Measurements from ENCODE around the gene KY.

Gene KY

DNA sequence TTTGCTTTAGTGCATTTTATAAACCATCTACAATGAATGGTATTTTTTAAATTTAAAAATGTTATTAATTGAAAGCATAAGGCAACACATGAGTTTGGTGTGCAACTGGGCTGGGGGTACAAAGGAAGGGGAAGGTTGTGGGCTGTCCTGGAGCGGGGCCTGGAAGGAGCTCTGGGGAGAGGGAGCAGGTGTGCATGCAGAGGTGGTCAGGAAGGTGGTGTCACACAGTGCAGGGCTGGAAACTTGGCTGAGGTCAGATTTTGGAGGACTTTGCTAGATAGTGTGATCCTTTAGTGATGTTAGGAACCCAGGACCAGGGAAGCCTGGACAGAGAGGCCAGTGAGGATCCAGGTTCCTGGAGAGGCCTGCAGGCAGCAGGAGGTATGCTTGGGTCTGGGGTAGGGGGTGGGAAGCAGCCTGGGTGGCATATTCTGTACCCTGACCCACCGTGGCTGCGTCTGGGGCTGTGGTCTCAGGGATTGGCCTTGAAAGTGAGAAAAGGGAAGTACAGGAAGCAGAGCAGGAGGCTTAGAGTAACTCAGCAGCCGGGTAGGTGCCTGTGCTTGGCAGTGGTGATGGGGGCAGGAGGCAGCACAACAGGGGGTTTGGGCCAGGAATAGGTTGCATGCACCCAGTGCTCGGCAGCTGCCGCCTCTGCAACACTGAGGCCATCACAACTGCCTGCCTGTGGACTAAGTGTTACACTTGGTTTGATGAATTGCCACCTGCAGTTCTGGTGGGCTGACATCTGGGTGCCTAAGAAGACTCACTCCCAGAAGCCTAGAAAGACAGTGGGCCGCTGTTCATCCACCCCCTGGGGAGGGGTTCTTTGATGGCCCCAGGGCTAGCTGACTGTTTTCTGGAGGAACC, 33.0 kb downstream of the KY start:
- no peak for DNase-seq

DNA sequence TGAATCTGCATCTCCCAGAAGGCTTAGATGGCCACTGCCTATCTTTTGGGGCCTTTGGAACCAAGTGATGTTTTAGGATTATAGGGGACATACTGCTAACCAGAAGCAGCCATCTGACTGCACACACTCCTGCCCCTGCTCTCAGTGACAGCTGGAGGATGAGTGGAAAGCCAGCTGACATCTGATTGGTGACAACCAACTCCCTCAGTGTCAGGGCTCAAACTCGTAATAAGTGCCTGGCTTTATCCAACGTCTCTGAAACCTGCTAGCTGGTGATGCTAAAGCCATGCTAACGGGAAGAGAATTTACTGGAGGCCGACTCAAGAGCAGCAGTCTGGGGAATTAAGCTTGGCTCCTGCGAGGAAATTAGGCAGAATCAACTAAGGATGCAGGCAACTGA, 35.1 kb downstream of the KY start:
- no peak for DNase-seq

DNA sequence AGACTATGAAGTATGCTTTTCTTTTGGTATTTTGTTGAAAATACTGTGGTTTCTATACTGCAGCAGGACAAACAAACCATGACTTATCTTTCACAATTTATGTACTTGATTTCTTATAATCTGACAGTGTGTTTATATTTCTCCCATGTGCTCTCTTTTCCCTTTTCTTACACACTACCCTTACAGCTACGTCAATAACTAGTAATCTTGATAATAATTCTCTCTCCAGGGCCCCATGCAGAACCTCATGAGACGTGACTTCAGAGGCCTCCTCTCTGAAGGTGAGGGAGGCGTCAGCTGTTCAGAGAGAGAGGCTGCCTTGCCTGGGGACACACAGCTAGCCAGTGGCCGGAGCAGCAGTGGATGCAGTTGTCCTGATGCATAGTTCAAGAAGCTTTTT, 35.9 kb downstream of the KY start:
- no peak for DNase-seq

DNA sequence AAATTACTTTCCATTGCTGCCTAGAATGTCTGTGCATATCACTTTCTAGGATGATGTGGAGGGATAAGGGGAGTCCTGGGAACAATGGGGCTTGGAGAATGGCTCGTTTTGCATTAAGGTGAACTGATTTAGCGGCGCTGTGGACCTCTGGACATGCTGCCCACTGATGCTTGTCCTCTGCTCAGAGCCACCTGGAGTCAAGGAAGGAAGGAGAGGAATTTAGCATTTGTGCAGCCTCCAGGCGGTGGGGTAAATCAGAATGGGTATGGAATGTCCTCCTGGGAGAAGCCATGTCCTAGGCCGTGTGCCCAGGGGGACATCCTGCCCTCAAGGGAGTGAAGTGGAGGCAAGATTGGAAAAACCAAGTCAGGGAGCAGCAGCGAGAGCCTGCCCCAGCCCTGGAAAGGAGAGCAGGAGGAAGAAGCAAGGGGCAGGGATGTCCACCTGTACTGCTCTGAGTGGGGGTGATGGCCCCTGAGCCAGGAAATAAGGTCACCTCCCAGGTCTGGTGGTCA, 37.8 kb downstream of the KY start:
- no peak for DNase-seq

DNA sequence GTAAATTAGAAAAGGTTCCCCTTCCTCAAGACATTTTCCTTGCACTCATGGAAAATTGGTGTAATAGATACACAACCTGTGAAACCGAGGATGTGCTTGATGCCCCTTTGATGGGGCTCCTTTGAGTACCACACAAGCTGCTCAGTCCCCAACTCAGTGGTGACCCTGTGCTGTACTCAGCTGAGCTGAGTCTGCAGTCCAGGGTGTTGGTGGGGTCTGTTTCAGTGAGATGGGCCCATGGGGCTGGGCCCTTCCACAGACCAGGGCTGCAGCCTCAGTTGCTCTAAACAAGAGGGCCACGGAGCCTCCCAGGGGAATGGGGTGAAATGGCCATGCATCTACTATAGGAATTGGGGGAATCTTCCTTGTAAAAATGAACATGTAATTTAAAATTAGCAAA, 39.3 kb downstream of the KY start:
- no peak for DNase-seq

DNA sequence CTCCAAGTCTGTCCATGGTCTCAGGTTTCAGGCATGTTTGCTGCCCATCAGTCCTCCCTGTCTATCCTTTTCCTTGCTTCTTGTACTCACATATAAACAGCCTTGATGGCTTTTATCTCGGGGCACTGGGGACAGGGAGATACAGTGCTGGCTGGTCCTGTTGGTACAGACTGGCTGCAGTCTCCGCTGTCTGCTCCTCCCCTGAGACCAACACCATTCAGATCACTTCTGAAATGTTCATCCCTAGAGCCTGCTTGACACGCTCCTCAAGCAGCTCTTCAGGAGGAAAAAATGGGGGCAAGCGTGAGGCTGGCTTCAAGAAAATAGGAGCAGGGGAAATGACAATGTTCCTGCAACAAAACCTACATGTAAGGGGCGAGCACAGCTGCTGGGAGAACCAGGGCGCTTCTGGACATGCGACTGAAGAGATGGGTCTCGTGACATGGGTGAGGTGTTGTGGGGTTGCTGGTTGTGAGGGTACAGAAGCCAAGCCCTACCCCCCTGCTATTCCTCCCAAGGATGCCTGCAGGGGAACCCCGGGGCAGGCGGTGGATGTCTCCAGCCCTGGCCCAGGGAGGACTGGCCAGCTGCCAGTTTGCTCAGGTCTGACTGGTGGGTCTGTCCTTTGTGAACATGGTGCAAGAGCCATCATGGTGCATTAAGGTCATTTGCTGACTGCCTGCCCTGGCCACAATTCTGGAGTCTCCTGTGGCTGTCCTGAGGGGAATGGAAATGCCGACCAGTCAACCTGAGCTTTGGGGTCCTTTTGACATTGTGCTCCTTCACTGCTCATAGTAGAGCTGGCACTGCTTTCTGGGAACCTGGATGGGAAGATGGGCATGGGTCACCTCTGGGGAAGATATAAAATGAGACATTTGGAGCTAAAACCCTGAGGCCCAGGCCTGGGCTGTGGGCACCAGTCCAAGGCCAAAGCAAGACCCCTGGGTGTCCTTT, 40.1 kb downstream of the KY start:
- no peak for DNase-seq

- no peak for DNase-seq
These were observed 40.9 kb downstream of the KY start for GRCh38 chr3:134609821-134610431.

- no peak for DNase-seq
These were observed 41.9 kb downstream of the KY start for GRCh38 chr3:134608771-134609435.

- DNase-seq = no peak
These were observed 42.6 kb downstream of the KY start for GRCh38 chr3:134608023-134608770.

DNA sequence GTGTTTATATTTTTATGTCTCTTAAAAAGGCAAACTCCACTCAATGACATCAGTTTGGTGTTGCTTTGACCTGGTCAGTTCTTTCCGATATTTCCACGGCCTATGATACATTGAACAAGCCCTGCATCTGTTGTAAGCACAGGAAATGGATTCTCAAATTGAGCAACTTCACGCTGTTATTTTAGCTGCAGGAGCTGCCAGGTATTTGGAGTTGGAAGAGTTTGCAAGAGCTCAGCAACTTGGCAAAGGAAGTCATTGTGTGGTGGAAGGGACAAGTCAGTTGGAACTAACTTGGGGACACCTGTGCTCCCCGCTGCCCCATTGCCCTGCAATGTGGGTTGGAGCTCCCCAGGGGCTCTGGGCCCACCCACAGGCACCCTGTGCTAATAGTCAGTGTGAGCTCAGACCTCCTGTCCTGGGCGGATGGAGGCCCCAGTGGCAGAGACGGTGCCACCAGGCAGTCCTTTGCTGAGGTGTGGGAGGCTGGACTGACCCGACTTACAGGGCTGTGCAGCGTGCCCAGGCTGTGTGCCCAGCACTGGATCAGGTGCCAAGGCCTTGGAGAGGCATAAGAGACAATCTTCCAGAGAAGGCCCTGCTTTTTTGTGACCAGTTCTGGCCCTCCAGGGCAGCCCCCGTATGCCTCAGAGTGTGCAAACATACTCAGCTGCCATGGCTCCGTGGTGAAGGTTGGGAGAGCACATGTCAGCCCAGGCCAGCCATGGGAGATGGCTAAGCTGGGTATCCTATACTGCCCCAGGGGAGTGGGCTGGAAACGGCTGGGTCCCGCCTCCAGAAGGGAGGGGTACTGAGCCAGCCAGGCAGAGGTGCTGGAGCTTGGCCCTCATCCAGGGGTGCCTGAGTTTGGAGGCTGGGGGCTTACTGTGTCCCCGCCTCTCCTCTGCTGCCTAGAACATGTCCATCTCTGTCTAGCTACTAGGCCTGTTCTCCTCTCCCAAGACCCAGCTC, 43.5 kb downstream of the KY start:
- no peak for DNase-seq

- no peak for DNase-seq
These were observed 44.5 kb downstream of the KY start for GRCh38 chr3:134606033-134607025.

DNA sequence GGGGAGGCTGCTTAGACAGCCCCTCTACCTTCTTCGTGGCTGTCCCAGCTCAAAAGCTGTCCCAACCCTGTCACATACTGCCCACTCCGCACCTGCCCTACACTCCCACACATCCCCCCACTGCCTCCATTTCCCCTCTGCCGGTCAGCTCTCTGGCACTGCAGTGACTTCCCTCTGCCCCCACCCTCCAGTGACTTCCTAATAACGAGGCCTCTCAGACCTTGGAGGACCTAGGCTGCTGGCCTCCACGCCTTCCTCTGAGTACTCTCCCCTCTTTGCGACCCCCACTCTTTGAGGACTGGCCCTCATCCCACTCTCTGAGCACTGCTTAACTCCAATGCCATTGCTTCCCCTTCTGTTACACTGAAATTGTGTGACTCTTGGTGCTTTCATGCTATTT, 45.3 kb downstream of the KY start:
- DNase-seq = no peak

GRCh38 chr3:134603956-134604355, 46.9 kb downstream of the KY start:
- no peak for DNase-seq

DNA sequence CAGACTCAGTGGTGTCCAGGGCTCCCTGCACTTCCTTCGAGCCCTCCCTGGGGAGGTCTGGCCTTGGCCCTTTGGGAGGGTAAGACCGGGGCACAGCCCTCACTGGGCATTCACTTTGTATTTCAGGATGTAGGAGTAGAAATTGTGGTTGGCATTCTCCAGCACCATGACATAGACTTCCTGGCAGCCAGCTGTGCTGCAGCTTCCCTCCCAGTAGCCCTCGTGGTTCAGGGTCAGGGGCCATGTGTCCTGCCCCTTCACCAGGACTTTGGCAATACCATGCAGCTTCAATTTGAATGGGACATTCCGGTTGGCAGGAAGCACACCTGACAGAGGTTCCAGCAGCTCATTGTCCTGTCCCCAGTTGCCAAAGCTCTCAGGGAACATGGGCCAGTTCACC, 47.3 kb downstream of the KY start:
- no peak for DNase-seq

GRCh38 chr3:134602440-134602814, 48.4 kb downstream of the KY start:
- no peak for DNase-seq

DNA sequence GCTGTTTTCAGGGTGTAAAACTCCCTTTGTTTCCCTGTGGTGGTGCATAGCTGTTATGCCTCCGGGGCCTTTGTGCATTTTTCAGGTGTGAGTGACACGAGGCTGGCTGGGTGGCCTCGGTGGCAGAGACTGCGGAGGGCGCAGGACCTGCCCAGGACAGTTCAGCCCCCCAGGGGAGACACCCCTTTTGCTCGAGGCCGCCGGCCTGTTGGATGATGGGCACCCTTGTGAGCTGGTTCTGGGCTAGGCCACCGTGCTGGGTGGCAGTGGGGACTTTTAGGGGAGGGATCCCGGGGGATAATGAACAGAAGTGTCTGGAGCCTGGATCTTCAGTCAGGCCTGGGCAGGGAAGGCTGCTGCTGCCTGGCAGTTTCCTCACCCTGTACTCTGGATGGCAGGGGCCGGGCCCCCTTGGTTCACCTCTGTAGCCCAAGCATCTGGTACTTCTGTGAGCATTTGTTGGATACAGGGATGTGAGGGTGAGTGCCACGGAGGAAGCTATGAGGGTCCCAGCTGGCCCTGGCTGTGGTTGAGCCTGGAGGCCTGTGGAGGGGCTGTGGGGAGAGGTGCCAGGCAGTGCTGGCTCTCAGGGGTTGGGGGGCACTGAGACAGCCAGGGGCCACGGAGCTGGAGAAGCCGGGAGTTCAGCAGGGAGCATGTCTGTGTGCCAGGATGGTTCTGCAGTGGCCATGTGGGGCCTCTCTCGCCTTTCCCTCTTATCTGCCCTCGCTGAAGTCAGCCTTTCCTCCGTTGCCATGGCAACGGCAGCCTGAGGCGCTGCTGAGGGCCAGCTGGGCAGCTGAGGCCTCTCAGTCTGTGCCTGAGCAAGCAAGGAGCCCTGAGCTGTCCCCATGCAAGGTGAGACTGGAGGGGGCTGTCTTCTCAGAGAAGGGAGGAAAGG, 49.0 kb downstream of the KY start:
- no peak for DNase-seq

DNA sequence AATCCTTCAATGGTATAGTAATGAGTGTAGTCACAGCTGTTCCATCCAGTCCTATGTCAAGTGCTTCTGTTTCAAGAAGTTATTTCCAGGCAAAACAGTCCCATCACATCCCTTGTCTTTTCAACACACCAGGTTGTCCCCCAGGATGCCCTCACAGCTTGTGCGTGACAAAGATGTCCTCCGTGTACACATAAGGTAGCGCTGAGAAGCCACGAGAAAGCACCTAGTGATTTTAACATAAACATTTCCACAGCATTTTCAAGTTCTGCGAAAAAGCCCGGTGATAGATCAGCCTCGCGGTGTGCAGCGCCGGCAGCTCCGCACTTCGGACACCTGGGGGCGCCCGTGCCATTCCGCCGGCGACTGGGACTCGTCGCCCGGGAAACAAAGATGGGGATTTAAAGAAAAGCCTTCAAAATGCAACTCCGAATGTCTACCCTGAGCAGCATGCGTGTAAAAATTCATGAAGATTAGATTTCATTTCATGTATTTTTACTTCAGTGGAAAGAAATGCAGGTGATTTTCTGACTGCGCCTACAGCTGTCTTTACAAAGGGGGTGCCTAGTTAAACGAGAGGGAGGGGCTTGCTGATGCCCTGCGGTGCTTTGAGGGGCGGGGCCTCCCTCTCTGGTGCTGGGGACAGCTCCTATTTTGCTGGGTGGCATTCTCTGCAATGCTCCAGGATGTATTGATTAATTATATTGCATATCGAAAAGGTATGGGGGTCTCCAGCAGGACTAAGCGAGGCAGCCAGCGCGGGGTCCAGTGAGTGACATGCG, 49.9 kb downstream of the KY start:
- peak; percentile 65 for DNase-seq

GRCh38 chr3:134600206-134600605, 50.6 kb downstream of the KY start:
- no peak for DNase-seq

All from stimulated activated CD4-positive, alpha-beta T cell treated with anti-CD3 and anti-CD28 coated beads, Interleukin-1b, Interleukin-23, amount 100 ng/mL, for 48 hours (primary cell).